Omental fat pad (tissue), 4 donors: ENCODE results near the gene RYR1. TPM values are rescaled to one million over a fixed set of nuclear protein-coding genes. Genes with fewer than 3 reads are reported as not detected.
"Not testable (repeated sequence)": the region's sequence is repeated elsewhere in the genome, so short reads cannot be mapped to it uniquely, and the experiment has no call there.

Experiments used
- ATAC-seq: fragments of 150-250 bp; one replicate; pipeline ENCODE4 v1.9.1; 2016; ENCODE audit warnings: mild to moderate bottlenecking, moderate library complexity; ENCODE audit not compliant: low FRiP score
- DNase-seq: peaks from one replicate; pipeline ENCODE4 v3.0.0-alpha.2; 2019; ENCODE audit warnings: low spot score
- CTCF ChIP-seq, 3 donors: fragments of 450-650 bp; IDR thresholded peaks; one replicate each; pipeline ENCODE4 v1.5.1; 2016 to 2017; ENCODE audit warnings: antibody characterized with exemption in 3 of 3, mild to moderate bottlenecking in 3 of 3, moderate library complexity in 2 of 3
- total RNA-seq, 4 donors: library from RNA; depleted of rRNA; stranded (reverse); fragments of >200 nt; gene quantifications; one replicate each; pipeline ENCODE4 v1.1.0, GENCODE V29; 2016

Gene RYR1
- total RNA-seq, 4 donors from 2014 or later, result 1.9 to 3.6 (median 3.3) TPM

- TF ChIP-seq CTCF (IDR thresholded peaks at IDR 0.05), result no peak
Observed at GRCh38 chr19:38507551-38508127, 74.1 kb downstream of the RYR1 start.

GRCh38 chr19:38508507-38508906 lies 75.0 kb downstream of the RYR1 start:
- ATAC-seq (no peak), DNase-seq (no peak)
- TF ChIP-seq CTCF (IDR thresholded peaks at IDR 0.05), result no peak

More at GRCh38 chr19:38507551-38508127, 74.1 kb downstream of the RYR1 start:
- no peak for DNase-seq
- ATAC-seq, result no peak

GRCh38 chr19:38509027-38509426 lies 75.5 kb downstream of the RYR1 start:
- no peak for TF ChIP-seq CTCF (IDR thresholded peaks at IDR 0.05)
- ATAC-seq, result no peak
- DNase-seq, result no peak

GRCh38 chr19:38511074-38511708 lies 77.7 kb downstream of the RYR1 start:
- TF ChIP-seq CTCF (IDR thresholded peaks at IDR 0.05), result no peak
- no peak for ATAC-seq

GRCh38 chr19:38512277-38512676 lies 78.8 kb downstream of the RYR1 start:
- TF ChIP-seq CTCF (IDR thresholded peaks at IDR 0.05), result no peak
- ATAC-seq, result no peak

More at GRCh38 chr19:38511074-38511708, 77.7 kb downstream of the RYR1 start:
- no peak for DNase-seq

GRCh38 chr19:38513156-38513555 lies 79.7 kb downstream of the RYR1 start:
- DNase-seq, ATAC-seq: not testable (repeated sequence)

More at GRCh38 chr19:38512277-38512676, 78.8 kb downstream of the RYR1 start:
- DNase-seq, result no peak

GRCh38 chr19:38513762-38514167 lies 80.3 kb downstream of the RYR1 start:
- TF ChIP-seq CTCF (IDR thresholded peaks at IDR 0.05), result no peak
- DNase-seq, result no peak
- ATAC-seq, result no peak
